ENCODE data around the gene RBM48. TPM values are rescaled to one million over a fixed set of nuclear protein-coding genes. Genes with fewer than 3 reads are reported as not detected.

Gene RBM48
- total and polyA plus RNA-seq, 2 donors (not counting 1 experiment from before 2014, with no cell fraction given): 11.0 to 32.9 TPM

DNA sequence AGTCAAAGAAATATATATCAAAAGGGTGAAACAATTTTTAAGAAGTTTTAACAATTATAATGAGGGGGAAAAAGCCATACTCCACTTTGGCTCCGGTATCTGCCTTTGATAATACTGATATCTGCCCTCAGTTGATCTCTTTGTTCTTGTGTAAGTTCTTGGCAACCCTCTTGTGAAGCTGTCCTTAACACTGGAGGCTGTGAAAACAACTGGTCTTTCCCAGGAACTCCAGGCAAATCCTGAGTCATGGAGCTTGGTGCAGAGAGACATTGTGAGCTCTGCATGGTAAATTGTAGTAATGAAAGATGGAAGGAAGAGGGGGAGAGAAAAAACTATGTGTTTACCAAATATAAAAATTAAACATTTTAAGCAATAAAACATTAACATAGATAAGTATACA is 39.0 kb upstream of the RBM48 start:
- no peaks in the 10 kb centered on the region for H3K9me3 Mint-ChIP-seq (ENCODE audit: insufficient read depth)
- Histone ChIP-seq H3K27ac (ENCODE audit: low read length in 2 of 2) (no peak overlapping the region), H3K36me3 (replicated peaks in 1 of 2; ENCODE audit: control extremely low read depth in 1 of 2, control insufficient read depth in 1 of 2, extremely low read depth in 1 of 2, insufficient read depth in 2 of 2, low read length in 1 of 2) (peaks cover 20 to 62% of the 10 kb centered on the region in 2 experiments), H3K4me1 (ENCODE audit: control insufficient read depth in 2 of 2, insufficient read depth in 2 of 2, low read length in 2 of 2) (no peaks in the 10 kb centered on the region), H4K20me1 (ENCODE audit: control insufficient read depth, insufficient read depth, low read length, poor library complexity, severe bottlenecking) (no peaks in the 10 kb centered on the region), H3K9me3 (ENCODE audit: control extremely low read depth in 1 of 3, control insufficient read depth in 2 of 3, insufficient read depth in 1 of 3, low read length in 2 of 3) (no peaks in the 10 kb centered on the region), H2AFZ (ENCODE audit: insufficient read depth, low read depth, low read length, poor library complexity, severe bottlenecking) (no peak overlapping the region), H3K4me3 (ENCODE audit: control extremely low read depth in 1 of 5, extremely low read depth in 1 of 5, insufficient read depth in 1 of 5, low read depth in 2 of 5, low read length in 4 of 5) (no peak overlapping the region), H3K79me2 (ENCODE audit: control insufficient read depth, insufficient read depth, low read length) (no peaks in the 10 kb centered on the region), H3K27me3 (replicated peaks in 1 of 4; ENCODE audit: control extremely low read depth in 1 of 4, control insufficient read depth in 3 of 4, insufficient read depth in 4 of 4, low read length in 3 of 4) (no peaks in the 10 kb centered on the region), H3K4me2 (replicated peaks; ENCODE audit: low read depth, low read length, poor library complexity, severe bottlenecking) (no peak overlapping the region), H3K9ac (ENCODE audit: low read length) (no peak overlapping the region)
- H3K27me3 Mint-ChIP-seq: no peaks in the 10 kb centered on the region
- DNase-seq (no peak), ATAC-seq (ENCODE audit: low read depth) (no peak)
- intact Hi-C loops (cut with micrococcal nuclease): no loop called here
- no peak overlapping the region for H3K4me3 Mint-ChIP-seq
- CTCF ChIA-PET: interaction anchor here (1.1 kb wide), 1 partner anchor 28 kb away, joined by 4 read pairs; no protein-coding TSS in a partner anchor
- POLR2A ChIA-PET: no interaction called here
- 100% methylated on average over 1 of the region's 1 CpG for WGBS (ENCODE audit: insufficient coverage)
- H3K27ac Mint-ChIP-seq: no peak overlapping the region
- H3K4me1 Mint-ChIP-seq: no peaks in the 10 kb centered on the region
- TF ChIP-seq, protein P1, sequence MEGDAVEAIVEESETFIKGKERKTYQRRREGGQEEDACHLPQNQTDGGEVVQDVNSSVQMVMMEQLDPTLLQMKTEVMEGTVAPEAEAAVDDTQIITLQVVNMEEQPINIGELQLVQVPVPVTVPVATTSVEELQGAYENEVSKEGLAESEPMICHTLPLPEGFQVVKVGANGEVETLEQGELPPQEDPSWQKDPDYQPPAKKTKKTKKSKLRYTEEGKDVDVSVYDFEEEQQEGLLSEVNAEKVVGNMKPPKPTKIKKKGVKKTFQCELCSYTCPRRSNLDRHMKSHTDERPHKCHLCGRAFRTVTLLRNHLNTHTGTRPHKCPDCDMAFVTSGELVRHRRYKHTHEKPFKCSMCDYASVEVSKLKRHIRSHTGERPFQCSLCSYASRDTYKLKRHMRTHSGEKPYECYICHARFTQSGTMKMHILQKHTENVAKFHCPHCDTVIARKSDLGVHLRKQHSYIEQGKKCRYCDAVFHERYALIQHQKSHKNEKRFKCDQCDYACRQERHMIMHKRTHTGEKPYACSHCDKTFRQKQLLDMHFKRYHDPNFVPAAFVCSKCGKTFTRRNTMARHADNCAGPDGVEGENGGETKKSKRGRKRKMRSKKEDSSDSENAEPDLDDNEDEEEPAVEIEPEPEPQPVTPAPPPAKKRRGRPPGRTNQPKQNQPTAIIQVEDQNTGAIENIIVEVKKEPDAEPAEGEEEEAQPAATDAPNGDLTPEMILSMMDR (IDR thresholded peaks at IDR 0.05): no peak
- no peak for TF ChIP-seq EZH2 (IDR thresholded peaks at IDR 0.05; ENCODE audit: borderline replicate concordance, insufficient read depth, low read depth, low read length, poor library complexity, severe bottlenecking)

DNA sequence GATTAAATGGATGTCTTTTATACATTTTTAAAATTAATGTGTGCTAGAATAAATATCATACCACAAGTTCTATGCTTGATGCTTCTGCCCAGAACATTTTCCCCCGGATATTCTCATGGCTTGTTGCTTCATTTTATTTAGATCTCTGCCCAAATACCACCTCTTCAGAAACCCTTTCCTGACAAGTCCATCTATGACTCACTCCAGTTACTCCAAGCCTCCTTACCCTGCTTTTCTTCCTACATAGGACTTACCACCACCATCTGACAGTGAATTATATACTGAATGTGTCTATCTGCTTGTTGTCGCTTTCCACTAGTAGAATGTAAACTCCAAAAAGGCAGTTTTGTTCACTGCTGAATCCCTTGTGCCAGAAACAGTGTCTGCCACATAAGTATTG is 31.7 kb upstream of the RBM48 start:
- no peak overlapping the region for H3K27ac Mint-ChIP-seq
- H3K27ac ChIP-seq (ENCODE audit: low read length in 2 of 2): no peak overlapping the region
- no peaks in the 10 kb centered on the region for H3K27me3 Mint-ChIP-seq
- H3K9ac ChIP-seq (ENCODE audit: low read length): no peak overlapping the region
- intact Hi-C loops (cut with micrococcal nuclease): no loop called here
- DNase-seq (no peak), ATAC-seq (ENCODE audit: low read depth) (no peak)
- ChIA-PET POLR2A (no interaction called here), CTCF (no interaction called here)
- no peak overlapping the region for H3K4me2 ChIP-seq (replicated peaks; ENCODE audit: low read depth, low read length, poor library complexity, severe bottlenecking)
- no peak overlapping the region for H2AFZ ChIP-seq (ENCODE audit: insufficient read depth, low read depth, low read length, poor library complexity, severe bottlenecking)
- H3K4me3 ChIP-seq (ENCODE audit: control extremely low read depth in 1 of 5, extremely low read depth in 1 of 5, insufficient read depth in 1 of 5, low read depth in 2 of 5, low read length in 4 of 5): no peak overlapping the region
- no peaks in the 10 kb centered on the region for H3K27me3 ChIP-seq (replicated peaks in 1 of 4; ENCODE audit: control extremely low read depth in 1 of 4, control insufficient read depth in 3 of 4, insufficient read depth in 4 of 4, low read length in 3 of 4)
- peaks cover 9 to 31% of the 10 kb centered on the region in 2 experiments for H3K36me3 ChIP-seq (replicated peaks in 1 of 2; ENCODE audit: control extremely low read depth in 1 of 2, control insufficient read depth in 1 of 2, extremely low read depth in 1 of 2, insufficient read depth in 2 of 2, low read length in 1 of 2)
- no peaks in the 10 kb centered on the region for H4K20me1 ChIP-seq (ENCODE audit: control insufficient read depth, insufficient read depth, low read length, poor library complexity, severe bottlenecking)
- H3K79me2 ChIP-seq (ENCODE audit: control insufficient read depth, insufficient read depth, low read length): no peaks in the 10 kb centered on the region
- WGBS (ENCODE audit: insufficient coverage): 100% methylated on average over 1 of the region's 2 CpGs
- no peaks in the 10 kb centered on the region for H3K9me3 ChIP-seq (ENCODE audit: control extremely low read depth in 1 of 3, control insufficient read depth in 2 of 3, insufficient read depth in 1 of 3, low read length in 2 of 3)
- H3K4me1 ChIP-seq (ENCODE audit: control insufficient read depth in 2 of 2, insufficient read depth in 2 of 2, low read length in 2 of 2): no peaks in the 10 kb centered on the region
- H3K4me1 Mint-ChIP-seq: no peaks in the 10 kb centered on the region
- no peaks in the 10 kb centered on the region for H3K9me3 Mint-ChIP-seq (ENCODE audit: insufficient read depth)
- H3K4me3 Mint-ChIP-seq: no peak overlapping the region
- TF ChIP-seq, protein P1 (IDR thresholded peaks at IDR 0.05): no peak
- no peak for TF ChIP-seq EZH2 (IDR thresholded peaks at IDR 0.05; ENCODE audit: borderline replicate concordance, insufficient read depth, low read depth, low read length, poor library complexity, severe bottlenecking)
